Sigmoid colon (tissue), 3 donors: Measurements from ENCODE around the gene FBXW2.

Experiments
- CTCF ChIP-seq, 4 experiments: fragments of 450-650 bp in 3 of 4; fragments of 200-600 bp in 1 of 4; IDR thresholded peaks; one replicate each; pipeline ENCODE4 v1.5.1; 2016 to 2019; ENCODE audit warnings: antibody characterized with exemption in 4 of 4, mild to moderate bottlenecking in 3 of 4, moderate library complexity in 2 of 4
- POLR2A ChIP-seq, 2 donors: fragments of 450-650 bp; IDR thresholded peaks; one replicate each; pipeline ENCODE4 v1.6.1; 2016; ENCODE audit warnings: antibody characterized with exemption in 2 of 2, mild to moderate bottlenecking in 2 of 2, moderate library complexity in 2 of 2

- no peak for TF ChIP-seq CTCF (IDR thresholded peaks at IDR 0.05)
- TF ChIP-seq POLR2A (IDR thresholded peaks at IDR 0.05): no peak
These were observed 56.3 kb downstream of the FBXW2 start for GRCh38 chr9:120736881-120737280.
